GM19468 (cell line): Measurements from ENCODE around the gene ZC3H12C.

Experiments used
- ATAC-seq: cut with Tn5 transposase; IDR thresholded peaks from one replicate; pipeline ENCODE4 v1.9.1; 2021; ENCODE audit warnings: mild to moderate bottlenecking, moderate library complexity, moderate number of reproducible peaks; ENCODE audit not compliant: unreplicated experiment; ENCODE audit errors: extremely low read depth

ZC3H12C gene

DNA sequence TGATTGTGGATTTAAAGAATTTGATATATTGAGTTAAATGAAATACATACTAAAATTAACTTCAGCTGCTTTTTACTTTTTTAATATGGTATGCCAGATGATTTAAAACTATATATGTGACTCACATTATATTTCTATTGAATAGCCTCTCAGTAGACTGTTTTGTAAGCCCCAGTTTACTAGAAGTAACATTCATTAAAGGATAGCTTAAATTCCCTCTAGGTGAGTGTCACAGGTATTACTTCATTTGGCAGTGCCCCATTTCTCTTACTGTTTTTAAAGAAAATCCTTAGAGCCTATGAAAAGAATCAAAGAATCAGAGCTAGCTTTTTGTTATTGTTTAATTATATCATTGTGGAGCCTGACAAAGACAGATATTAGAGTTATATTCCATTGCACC, 48.6 kb downstream of the ZC3H12C start:
- ATAC-seq: no peak

DNA sequence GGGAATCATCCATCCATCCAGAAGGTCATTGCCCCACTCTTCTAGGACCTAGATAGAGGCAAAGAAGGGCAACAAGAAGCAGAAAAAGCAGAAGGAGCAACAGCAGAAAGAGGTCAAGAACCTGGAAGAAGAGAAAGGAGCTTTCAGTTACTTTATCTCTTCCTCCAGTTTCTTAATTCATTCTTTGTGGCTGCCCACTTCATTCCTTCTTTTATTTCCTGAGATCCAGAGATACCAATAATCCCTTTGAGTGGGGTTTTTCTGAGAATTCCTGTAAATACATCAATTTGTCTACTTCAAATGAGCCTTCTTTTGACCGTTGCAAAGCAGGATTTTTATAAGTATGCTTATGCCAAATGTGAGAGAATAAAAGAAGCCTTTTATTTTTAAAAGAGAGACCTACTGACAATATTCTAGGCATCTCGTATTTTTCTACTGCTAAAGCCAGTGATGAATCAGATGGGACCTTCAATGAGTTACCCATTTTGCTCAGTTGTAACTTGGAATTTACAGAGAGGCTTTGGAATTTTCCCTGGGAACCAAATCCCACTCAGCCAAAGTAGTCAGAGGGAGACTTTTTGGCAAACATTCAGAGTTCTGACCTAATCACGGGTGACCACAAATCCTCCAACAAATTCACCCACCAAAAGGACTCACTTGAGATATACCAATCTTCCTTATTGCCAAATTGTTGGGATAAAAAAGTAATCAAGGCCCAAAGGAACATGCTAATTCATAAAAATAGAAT, 54.9 kb downstream of the ZC3H12C start:
- no peak for ATAC-seq

DNA sequence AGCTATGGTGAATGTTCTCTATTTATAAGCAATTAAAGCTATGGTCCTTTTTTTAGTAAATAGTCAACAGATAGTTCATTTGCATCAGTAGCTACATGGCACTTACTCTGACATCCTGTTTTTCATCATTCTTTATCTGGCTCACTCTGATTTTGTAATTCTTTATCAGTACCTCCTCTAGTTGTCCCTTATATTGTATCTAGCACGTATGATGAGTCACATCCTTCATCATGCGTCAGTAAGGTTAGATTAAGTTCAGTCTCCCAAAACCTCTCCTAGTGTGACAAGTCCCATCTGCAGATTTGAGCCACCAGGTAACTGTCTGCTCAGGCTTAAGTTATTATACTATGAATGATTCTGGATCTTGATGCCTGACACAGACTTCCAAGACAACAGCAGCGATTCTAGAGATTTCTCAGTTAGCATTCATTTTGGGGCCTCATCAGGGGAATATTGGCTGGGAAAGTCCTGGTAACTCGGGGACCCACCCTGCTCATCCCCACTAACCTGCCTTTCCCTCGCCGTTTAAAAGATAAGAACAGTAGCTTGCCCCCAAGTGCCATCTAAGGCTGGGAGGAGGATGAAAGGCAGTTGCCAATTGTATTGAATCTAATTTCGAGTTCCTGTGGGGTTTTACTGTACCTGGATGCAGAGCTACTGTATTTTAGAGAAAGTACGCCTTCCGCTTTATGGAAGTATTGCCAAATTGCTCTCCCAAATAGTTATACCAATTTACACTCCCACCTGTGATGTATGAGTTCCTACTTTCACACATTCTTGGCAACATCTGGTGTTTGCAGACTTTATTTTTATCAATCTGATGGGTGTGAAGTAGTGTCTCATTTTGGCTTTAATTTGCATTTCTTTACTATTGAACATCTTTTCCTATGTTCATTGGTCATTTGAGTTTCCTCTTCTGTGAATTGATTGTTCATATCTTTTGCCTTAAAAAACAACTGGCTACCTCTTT, 55.9 kb downstream of the ZC3H12C start:
- ATAC-seq: no peak

DNA sequence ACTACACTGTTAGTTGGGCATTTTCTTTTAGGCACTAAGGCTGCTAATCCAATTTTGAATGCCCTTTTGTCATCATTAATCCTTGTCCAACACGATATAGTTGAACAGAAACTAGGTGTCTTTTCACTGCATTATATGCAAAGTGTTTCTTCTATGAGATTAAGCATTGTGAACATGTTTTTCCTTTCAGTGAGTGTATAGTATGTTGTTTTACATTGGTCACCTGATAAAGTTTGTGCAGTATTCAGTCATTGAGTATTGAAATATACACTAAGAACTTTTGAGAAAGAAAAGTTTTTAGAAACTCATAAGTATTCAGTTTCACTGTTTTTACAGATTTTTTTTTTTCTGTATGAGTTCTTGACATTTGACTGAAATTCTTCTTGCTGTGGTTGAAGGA, 59.0 kb downstream of the ZC3H12C start:
- ATAC-seq: peak; percentile 33

DNA sequence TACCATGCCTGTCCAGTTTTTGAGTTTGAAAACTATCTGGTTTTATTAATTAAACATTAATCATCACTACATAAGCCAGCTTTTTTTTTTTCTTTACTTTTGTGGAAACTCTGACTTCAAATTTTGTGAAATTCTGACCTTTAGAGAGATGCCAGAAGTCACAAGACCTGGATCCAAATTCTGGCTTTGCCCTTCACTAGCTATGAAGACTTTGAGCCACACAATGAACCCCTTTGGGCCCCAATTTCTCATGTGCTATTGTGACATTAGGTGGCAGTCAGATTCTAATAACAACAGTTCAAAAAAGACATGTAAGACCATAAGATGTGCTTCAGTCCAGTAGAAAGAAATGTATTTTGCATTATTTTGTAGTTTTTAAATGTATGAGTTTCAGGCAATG, 60.3 kb downstream of the ZC3H12C start:
- ATAC-seq: no peak

DNA sequence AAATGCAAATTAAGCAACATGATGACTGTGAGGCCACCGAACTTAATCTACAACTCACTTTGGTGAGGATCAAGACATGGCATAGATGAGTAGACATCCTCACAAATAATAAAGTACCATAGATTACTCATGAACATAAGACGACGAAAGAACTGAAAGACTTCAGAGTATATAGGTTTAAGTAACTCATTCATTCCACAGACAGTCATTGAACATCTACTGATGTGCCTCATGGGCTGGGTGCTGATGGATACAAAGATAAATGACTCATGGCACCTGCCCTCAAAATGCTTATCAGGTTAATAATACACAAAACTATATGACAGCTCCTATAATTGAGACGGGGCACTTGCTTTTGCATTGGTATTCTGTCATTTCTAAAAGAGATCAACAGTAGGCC, 63.3 kb downstream of the ZC3H12C start:
- ATAC-seq: no peak

DNA sequence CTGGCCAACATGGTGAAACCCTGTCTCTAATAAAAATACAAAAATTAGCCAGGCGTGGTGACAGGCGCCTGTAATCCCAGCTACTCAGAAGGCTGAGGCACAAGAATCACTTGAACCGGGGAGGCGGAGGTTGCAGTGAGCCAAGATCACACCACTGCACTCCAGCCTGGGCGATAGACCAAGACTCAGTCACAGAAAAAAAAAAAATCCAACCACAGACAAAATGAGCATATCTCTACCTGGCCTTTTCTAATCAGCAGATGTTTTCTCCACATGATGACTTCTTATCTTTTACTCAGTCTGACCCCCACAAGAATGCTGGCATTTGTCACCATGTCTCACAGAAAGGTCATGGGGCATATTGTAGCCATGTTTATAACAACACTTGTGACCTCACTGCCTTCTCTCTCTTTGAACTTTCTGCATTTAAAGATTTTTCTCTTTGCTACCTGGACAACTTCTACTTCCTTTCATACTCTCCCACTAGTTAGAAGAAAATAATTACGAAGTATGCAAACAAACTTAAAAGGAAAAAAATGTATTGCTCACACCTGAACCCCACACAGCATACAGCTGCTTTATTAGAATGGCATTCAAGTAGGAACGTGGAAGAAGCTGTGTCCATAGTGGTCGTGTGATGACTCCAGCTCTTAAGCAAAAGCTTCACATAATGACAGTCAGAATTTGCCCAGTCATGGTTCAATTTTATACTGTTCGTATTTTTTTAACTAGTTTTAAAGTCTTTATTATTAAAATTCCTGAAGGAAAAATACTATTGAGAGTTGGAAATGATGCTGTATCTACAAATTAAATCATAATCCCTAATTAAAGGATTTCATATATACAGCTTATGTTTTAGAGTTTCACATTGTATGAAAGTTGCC, 65.4 kb downstream of the ZC3H12C start:
- ATAC-seq: no peak

DNA sequence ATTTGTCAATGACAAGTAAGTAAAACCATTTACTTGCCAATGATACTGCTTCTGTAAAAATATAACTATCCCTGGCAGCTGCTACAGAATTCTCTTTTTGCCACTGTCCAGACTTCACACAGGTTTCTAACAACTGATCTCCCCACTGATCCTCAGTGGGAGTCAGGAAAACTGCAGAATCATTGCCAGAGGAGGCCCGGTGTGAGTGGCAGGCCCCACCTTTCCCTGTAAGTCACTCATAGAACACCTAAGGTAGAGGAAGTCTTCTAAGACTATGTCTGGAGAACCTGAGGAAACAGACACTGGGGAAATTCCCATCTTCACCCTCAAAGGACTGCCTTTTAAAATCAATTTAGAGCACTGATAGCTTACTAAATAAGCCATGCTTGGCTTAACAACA, 66.3 kb downstream of the ZC3H12C start:
- no peak for ATAC-seq

DNA sequence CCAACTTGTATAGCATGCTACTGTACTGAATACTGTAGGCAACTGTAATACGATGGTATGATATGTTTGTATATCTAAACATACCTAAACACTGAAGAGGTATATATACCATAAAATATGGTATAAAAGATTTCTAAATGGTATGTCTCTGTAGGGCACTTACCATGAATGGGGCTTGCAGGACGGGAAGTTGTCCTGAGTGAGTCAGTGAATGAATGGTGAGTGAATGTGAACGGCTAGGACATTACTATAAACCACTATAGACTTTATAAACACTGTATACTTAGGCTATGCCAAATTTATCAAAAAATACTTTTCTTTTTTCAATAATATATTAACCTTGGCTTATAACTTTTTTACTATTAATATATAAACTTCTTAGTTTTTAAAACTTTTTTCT, 66.8 kb downstream of the ZC3H12C start:
- ATAC-seq: no peak

DNA sequence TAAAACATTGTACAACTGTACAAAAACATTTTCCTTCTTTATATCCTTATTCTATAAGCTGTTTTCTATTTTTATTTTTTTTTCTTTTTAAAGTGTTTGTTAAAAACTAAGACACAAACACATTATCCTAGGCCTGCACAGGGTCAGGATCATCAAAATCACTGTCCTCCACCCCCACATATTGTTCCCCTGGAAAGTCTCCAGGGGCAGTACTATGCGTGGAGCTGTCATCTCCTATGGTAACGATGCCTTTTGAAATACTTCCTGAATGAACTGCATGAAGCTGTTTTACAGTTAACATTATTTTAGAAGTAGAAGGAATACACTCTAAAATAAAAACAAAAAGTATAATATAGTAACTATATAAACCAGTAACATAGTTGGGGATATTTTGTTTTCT, 67.2 kb downstream of the ZC3H12C start:
- no peak for ATAC-seq

DNA sequence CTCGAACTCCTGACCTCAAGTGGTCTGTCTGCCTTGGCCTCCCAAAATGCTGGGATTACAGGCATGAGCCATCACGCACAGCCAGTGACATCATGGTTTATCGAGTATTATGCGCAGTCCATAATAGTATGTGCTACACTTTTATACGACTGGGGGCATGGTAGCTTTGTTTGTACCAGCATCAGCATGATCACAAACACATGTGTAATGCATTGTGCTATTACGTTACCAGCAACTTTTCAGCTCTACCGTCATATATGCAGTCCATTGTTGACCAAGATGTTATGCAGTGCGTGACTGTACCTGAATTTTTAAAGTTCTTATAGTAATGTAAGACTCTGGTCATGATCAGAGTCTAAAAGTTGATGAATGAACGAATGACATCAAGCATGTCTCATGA, 67.9 kb downstream of the ZC3H12C start:
- ATAC-seq: no peak

DNA sequence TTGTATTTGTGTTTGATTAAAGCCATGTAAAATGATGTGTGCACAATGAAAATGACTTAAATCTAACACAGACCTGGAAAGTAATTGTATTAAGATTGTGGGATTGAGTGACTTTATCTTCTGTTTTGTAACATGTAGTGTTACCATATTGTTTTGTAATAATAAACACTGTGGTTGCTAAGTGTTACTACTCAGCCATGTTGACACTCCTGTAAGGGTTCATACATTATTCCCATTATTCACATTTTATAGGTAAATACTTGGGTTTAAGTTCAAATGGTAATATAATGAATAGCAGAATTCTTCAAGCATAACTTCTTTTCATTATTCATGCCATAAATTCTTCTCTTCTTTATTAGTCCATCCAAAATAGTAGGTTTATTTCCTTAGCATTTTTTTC, 69.0 kb downstream of the ZC3H12C start:
- no peak for ATAC-seq

DNA sequence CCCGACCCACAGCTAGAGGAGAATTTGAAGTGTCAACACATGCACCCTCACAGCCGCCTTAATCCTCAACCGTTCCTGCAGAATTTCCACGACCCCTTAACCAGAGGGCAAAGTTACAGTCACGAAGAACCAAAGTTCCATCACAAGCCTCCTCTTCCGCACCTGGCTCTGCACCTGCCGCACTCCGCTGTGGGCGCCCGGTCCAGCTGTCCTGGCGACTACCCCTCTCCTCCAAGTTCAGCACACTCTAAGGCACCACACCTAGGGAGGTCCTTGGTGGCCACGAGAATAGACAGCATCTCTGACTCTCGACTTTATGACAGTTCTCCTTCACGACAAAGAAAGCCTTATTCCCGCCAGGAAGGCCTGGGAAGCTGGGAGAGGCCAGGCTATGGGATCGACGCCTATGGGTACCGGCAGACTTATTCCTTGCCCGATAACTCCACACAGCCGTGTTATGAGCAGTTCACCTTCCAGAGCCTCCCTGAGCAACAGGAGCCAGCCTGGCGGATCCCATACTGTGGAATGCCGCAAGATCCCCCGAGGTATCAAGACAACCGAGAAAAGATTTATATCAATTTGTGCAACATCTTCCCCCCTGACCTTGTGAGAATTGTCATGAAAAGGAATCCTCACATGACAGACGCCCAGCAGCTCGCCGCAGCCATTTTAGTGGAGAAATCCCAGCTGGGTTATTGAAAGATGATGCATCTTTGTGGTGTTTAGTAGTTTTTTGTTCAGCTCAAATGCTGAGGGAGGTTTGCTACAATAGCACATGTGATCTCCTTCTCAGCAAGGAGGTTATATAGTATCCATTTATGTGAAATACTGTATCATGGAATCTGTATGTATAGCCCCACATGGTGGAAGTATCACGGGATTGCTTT, 72.1 kb downstream of the ZC3H12C start:
- ATAC-seq: no peak

DNA sequence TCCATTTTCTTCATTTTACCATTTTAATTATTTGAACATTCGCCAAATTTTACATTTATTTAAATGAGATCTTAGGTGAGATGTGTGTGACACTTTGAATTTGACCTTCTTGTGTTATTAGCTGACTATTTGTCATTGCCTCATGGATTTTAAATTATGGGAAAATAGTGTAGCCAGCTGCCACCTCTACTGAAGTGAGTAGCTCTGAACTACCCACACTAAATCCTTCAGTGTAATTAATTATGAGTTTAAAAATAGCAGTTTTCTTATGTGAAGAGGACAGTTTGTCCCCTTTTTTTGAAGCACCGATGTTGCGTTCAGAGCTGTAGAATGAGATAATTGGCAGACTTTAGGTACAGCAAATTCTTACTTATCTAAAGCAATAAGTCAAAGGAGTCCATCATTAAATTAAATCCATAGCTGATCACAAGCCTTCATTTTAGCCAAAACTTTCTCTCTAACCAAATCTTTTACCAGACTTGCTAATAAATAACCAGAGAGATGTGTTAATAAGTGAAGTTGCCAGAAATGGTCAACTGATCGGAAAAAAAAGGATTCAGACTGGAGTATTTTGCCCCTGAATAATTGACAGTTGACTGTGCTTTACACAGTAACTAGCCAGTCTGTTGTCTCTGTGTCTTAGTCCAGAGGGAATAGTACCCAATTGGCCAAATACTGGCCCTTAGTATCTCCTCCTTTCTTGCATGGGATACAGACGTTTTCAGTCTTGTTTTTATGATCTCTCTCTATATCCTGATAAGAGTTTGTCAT, 75.0 kb downstream of the ZC3H12C start:
- no peak for ATAC-seq

DNA sequence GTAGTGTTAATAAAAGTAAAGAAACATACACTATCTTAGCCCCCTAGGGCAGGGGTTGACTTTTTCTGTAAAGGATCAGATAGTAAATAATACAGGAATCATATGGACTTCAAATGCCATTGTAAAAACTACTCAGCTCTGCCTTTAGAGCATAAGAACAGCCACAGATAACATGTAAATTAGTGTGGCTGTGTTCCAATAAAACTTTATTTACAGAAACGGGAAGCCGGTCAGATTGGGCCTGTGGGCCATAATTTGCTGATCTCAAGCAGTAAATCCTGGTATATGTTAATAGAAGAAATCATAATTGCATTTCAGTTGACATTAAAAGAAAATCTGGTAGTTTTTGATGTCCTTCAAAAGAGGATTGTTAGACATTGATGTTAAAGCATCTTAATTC, 76.5 kb downstream of the ZC3H12C start:
- ATAC-seq: no peak

DNA sequence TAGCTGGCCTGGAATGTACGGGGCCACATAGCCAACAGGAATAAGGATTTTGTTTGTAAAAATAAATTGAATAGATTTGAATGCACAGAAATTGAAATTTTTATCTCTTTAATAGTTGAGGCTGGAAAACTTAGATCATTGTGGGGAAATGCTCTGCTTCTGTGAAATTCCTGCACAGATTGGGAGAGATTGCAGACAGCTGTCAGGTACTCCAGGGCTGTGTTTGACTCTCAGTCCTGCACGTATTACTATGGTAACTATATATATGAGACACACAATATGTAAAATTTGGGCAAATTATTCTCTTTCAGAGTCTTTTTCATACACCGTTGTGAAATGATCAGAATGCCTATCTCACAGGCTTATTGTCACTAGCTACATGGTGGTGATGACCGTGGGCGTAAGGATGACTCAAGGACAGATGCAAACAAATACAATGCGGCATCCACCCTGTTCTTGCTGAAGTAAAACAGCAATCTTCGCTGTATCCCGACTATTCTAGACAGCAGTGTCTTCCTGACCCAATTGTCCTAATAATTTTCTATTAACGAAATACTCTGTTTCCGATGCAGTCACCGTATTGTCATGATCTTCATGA, 79.4 kb downstream of the ZC3H12C start:
- no peak for ATAC-seq

DNA sequence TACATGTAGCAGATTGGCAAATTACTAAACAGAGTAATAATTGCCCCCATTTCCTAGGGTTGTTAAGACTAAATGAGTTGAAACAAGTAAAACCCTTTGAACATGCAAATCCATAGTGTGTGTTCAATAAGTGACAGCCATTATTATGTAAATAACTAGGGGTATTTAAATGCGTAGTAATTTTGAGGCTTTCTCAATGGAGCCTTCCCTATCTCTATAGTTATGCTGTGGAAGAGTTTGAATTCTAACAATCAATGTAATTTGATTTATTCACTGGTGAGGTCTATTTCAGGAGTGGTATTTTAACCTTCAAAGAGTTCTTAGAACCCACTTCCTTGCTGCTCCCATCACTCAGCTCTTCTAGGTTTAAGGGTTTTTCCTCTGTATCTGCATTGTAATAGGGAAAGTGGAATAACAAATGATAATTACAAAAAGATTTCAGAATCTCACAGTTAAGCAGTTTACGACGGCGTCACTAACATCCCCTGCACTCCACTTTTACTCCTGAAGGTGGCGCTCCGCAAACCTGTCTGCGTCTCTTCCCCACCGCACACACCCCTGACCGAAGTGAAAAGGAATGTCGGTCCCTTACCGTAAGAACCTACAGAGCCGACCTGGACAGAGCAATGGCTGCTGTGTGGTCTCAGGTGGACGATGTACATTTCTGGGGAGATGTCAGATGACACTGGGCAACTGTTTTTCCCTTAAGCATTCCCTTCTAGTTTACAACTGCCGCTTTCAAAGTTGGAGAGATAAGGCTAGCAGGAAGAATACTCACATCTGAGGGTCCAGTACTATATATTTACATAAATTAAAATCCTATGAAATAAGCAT, 80.8 kb downstream of the ZC3H12C start:
- ATAC-seq: no peak
